GM10248 (cell line): ENCODE results near the gene USP12.
"Not testable (repeated sequence)": the region's sequence is repeated elsewhere in the genome, so short reads cannot be mapped to it uniquely, and the experiment has no call there.

Source experiments
- CTCF ChIA-PET: fragments of 300-600 bp; sonication (Branson Sonifier 250); formaldehyde crosslinking; extraction: SDS; loops from one replicate; lab custom pipeline; 2021; ENCODE audit warnings: antibody characterized with exemption; lab: Yijun Ruan, JAX
- POLR2A ChIA-PET: fragments of 350-650 bp; sonication (Branson Sonifier 250); formaldehyde crosslinking; extraction: SDS; loops from one replicate; lab custom pipeline; 2020; ENCODE audit warnings: antibody characterized with exemption; lab: Yijun Ruan, JAX
- DNase-seq: peaks from one replicate; pipeline ENCODE4 v3.0.0; 2012; ENCODE audit errors: extremely low spot score
- TF ChIP-seq, protein P1 (sequence below): IDR thresholded peaks from 2 replicates; pipeline ENCODE4 v1.5.1; 2012; ENCODE audit warnings: mild to moderate bottlenecking, low read depth; ENCODE audit errors: extremely low read depth, missing control alignments, control extremely low read depth

USP12 gene

DNA sequence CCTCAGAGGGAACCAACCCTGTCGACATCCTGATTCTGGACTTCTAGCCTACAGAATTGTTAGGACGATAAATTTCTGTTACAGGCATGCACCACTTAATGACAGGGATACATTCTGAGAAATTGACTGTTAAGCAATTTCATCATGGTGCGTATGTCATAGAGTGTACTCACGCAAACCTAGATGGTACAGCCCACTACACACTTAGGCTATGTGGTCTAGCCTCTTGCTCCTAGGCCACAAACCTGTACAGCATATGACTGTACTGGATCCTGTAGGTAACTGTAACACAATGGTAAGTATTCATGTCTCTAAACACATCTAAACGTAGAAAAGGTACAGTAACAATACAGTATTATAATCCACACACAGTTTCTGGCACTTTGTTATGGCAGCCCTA, 13.3 kb downstream of the USP12 start:
- DNase-seq, result no peak
- TF ChIP-seq, protein P1, sequence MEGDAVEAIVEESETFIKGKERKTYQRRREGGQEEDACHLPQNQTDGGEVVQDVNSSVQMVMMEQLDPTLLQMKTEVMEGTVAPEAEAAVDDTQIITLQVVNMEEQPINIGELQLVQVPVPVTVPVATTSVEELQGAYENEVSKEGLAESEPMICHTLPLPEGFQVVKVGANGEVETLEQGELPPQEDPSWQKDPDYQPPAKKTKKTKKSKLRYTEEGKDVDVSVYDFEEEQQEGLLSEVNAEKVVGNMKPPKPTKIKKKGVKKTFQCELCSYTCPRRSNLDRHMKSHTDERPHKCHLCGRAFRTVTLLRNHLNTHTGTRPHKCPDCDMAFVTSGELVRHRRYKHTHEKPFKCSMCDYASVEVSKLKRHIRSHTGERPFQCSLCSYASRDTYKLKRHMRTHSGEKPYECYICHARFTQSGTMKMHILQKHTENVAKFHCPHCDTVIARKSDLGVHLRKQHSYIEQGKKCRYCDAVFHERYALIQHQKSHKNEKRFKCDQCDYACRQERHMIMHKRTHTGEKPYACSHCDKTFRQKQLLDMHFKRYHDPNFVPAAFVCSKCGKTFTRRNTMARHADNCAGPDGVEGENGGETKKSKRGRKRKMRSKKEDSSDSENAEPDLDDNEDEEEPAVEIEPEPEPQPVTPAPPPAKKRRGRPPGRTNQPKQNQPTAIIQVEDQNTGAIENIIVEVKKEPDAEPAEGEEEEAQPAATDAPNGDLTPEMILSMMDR, result no peak
- ChIA-PET POLR2A (no interaction called here), CTCF (interaction anchor here (1.4 to 2.0 kb wide), 2 partner anchors 7 to 44 kb away, joined by 3 to 4 read pairs; no protein-coding TSS in a partner anchor)

DNA sequence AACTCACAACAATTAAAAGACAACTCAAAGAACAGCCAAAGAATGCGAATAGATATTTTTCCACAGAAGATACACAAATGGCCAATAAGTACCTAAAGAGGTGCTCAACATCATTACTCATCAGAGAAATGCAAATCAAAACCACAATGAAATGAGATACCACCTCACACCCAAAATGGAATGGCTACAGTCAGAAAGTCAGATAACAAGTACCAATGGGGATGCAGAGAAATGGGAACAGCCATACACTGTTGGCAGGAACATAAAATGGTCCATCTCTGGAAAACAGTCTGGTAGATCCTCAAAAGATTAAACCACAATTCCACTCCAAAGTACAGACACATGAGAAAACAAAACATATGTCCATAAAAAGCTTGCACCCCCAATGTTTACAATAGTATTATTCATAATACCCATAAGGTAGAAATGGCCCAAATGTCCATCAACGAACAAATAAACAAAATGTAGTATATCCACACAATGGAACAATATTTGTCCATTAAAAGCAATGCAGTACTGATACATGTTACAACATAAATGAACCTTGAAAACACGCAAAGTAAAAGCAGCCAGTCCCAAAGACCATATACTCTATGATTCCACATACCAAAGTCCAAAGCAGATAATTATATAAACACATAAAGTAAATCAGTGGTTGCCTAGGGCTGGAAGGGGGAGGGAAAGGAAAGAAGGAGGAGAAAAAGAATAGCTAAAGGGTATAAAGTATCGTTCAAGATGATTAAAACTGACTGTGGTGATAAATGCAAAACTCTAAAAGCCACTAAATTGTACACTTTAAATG, 19.6 kb downstream of the USP12 start:
- ChIA-PET POLR2A (interaction anchor here (1.0 kb wide), 1 partner anchor 19 kb away, joined by 3 read pairs; no protein-coding TSS in a partner anchor), CTCF (interaction anchor here (1.1 to 3.1 kb wide), 5 partner anchors 8 to 23 kb away, joined by 3 to 11 read pairs (median 3); no protein-coding TSS in a partner anchor)
- TF ChIP-seq, protein P1, result no peak
- no peak for DNase-seq

DNA sequence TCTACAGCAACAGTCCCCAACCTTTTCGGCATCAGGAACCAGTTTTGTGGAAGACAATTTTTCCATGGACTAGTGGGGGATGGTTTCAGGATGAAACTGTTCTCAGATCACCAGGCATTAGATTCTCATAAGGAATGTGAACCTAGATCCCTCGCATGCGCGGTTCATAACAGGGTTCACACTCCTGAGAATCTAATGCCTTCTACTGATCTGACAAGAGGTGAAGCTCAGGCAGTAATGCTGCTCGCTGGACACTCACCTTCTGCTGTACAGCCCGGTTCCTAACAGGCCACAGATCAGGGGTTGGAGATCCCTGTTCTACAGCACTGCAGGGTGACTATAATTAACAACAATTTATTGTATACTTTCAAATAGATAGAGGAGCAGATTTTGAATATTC, 21.9 kb downstream of the USP12 start:
- POLR2A ChIA-PET, result no interaction called here
- TF ChIP-seq, protein P1, result no peak
- CTCF ChIA-PET, result interaction anchor here (0.9 to 1.9 kb wide), 3 partner anchors 13 to 21 kb away, joined by 3 to 6 read pairs (median 4); no protein-coding TSS in a partner anchor
- DNase-seq, result no peak

DNA sequence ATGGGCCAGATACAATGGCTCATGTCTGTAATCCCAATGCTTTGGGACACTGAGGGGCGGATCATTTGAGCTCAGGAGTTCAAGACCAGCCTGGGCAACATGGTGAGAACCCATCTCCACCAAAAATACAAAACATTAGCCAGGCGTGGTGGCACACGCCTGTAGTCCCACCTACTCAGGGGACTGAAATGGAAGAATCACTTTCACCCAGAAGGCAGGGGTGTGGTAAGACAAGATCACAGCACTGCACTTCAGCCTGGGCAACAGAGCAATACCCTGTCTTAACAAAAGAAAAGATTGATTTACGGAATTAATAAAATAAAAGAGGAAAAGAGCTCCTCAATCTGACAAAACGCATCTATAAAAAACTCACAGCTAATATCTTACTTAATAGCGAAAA, 22.7 kb downstream of the USP12 start:
- ChIA-PET POLR2A (no interaction called here), CTCF (interaction anchor here (0.9 to 1.9 kb wide), 3 partner anchors 14 to 20 kb away, joined by 3 to 6 read pairs (median 4); no protein-coding TSS in a partner anchor)
- TF ChIP-seq, protein P1, result no peak
- DNase-seq, result no peak

DNA sequence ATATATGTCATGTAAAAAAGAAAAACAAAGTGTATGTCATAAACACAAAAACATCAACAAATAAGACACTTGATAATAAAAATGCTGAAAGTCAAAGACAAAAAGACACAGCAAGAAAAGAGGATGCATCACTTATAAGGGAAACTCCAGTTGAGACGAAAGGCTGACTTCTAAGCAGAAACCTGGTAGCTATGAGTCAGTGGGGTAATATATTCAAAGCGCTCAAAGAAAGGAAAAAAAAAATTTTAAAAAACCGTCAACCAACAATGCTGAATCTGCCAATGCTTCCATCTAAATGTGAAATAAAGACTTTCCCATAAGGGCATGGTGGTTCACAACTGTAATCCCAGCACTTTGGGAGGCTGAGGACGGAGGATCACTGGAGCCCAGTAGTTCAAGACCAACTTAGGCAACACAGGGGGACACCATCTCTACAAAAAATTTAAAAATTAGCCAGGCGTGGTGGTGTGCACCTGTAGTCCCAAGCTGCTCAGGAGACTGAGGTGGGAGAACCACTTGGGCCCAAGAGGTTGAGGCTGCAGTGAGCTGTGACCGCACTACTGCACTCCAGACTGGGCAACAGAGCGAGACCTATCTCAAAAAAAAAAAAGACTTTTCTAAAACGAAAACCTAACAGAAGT, 24.0 kb downstream of the USP12 start:
- peak; percentile 67 for DNase-seq
- ChIA-PET CTCF (interaction anchor here (1.3 to 1.8 kb wide), 2 partner anchors 13 to 15 kb away, joined by 4 to 6 read pairs; no protein-coding TSS in a partner anchor), POLR2A (interaction anchor here (0.6 to 1.0 kb wide), 3 partner anchors 15 to 195 kb away, joined by 3 read pairs; no protein-coding TSS in a partner anchor)
- TF ChIP-seq, protein P1, result no peak

DNA sequence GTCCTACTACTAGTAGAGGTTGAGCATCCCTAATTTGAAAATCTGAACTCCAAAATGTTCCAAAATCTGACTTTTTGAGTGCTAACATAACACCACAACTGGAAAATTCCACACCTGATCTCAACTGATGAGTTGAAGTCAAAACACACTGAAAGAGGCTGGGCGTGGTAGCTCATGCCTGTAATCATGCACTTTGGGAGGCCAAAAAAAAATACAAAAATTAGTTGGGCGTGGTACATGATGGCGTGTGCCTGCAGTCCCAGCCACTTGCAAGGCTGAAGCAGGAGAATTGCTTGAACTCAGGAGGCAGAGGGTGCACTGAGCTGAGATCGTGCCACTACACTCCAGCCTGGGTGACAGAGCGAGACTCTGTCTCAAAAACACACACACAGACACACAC, 29.9 kb downstream of the USP12 start:
- DNase-seq, result no peak
- TF ChIP-seq, protein P1, result no peak
- CTCF ChIA-PET, result no interaction called here
- POLR2A ChIA-PET, result no interaction called here

DNA sequence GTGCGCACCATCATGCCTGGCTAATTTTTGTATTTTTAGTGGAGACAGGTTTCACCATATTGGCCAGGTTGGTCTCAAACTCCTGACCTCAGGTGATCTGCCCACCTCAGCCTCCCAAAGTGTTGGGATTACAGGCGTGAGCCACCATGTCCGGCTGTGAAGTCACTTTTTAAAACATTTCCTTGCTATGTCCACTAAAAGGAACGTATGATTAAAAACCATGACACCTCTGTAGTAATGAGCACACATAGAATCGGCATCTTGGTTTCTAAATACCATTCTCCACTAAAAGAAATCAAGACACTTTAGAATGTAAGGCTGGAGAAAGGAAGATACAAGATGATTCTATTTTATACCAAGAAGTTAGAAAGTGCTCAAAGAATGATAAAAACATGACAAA, 30.5 kb downstream of the USP12 start:
- DNase-seq, CTCF ChIA-PET, POLR2A ChIA-PET: not testable (repeated sequence)
